ENCODE results near the gene GCNT4.

Gene GCNT4

GRCh38 chr5:75048457-75048953, 3.9 kb downstream of the GCNT4 start:
- Histone ChIP-seq H3K9ac (ENCODE audit: low read length) (no peak overlapping the region), H3K27me3 (ENCODE audit: control insufficient read depth, insufficient read depth, low read length) (no peaks in the 10 kb centered on the region), H3K4me1 (ENCODE audit: control insufficient read depth, insufficient read depth, low read length) (peaks cover 43% of the 10 kb centered on the region), H3K36me3 (ENCODE audit: control insufficient read depth, insufficient read depth, low read length) (no peaks in the 10 kb centered on the region), H3K4me3 (ENCODE audit: low read length) (no peak overlapping the region), H3K9me3 (ENCODE audit: control insufficient read depth, low read length) (no peaks in the 10 kb centered on the region)

- no peak overlapping the region for H3K4me3 ChIP-seq (ENCODE audit: low read length)
- no peaks in the 10 kb centered on the region for H3K9me3 ChIP-seq (ENCODE audit: control insufficient read depth, low read length)
- no peaks in the 10 kb centered on the region for H3K27me3 ChIP-seq (ENCODE audit: control insufficient read depth, insufficient read depth, low read length)
- H3K9ac ChIP-seq (ENCODE audit: low read length), result no peak overlapping the region
- peaks cover 43% of the 10 kb centered on the region for H3K4me1 ChIP-seq (ENCODE audit: control insufficient read depth, insufficient read depth, low read length)
- no peaks in the 10 kb centered on the region for H3K36me3 ChIP-seq (ENCODE audit: control insufficient read depth, insufficient read depth, low read length)
Observed at GRCh38 chr5:75047356-75047755, 5.0 kb downstream of the GCNT4 start.

GRCh38 chr5:75046366-75047142, 5.8 kb downstream of the GCNT4 start:
- Histone ChIP-seq H3K4me1 (ENCODE audit: control insufficient read depth, insufficient read depth, low read length) (peaks cover 41% of the 10 kb centered on the region), H3K9me3 (ENCODE audit: control insufficient read depth, low read length) (no peaks in the 10 kb centered on the region), H3K4me3 (ENCODE audit: low read length) (no peak overlapping the region), H3K9ac (ENCODE audit: low read length) (no peak overlapping the region), H3K27me3 (ENCODE audit: control insufficient read depth, insufficient read depth, low read length) (no peaks in the 10 kb centered on the region), H3K36me3 (ENCODE audit: control insufficient read depth, insufficient read depth, low read length) (no peaks in the 10 kb centered on the region)

- H3K4me1 ChIP-seq (ENCODE audit: control insufficient read depth, insufficient read depth, low read length), result peaks cover 27% of the 10 kb centered on the region
- no peaks in the 10 kb centered on the region for H3K36me3 ChIP-seq (ENCODE audit: control insufficient read depth, insufficient read depth, low read length)
- H3K4me3 ChIP-seq (ENCODE audit: low read length), result no peak overlapping the region
- H3K9me3 ChIP-seq (ENCODE audit: control insufficient read depth, low read length), result no peaks in the 10 kb centered on the region
- no peaks in the 10 kb centered on the region for H3K27me3 ChIP-seq (ENCODE audit: control insufficient read depth, insufficient read depth, low read length)
- no peak overlapping the region for H3K9ac ChIP-seq (ENCODE audit: low read length)
Observed at GRCh38 chr5:75045071-75045470, 7.3 kb downstream of the GCNT4 start.

GRCh38 chr5:75044406-75044805, 8.0 kb downstream of the GCNT4 start:
- Histone ChIP-seq H3K4me1 (ENCODE audit: control insufficient read depth, insufficient read depth, low read length) (peaks cover 20% of the 10 kb centered on the region), H3K9me3 (ENCODE audit: control insufficient read depth, low read length) (no peaks in the 10 kb centered on the region), H3K4me3 (ENCODE audit: low read length) (no peak overlapping the region), H3K27me3 (ENCODE audit: control insufficient read depth, insufficient read depth, low read length) (no peaks in the 10 kb centered on the region), H3K9ac (ENCODE audit: low read length) (no peak overlapping the region), H3K36me3 (ENCODE audit: control insufficient read depth, insufficient read depth, low read length) (no peaks in the 10 kb centered on the region)

GRCh38 chr5:75043633-75044264, 8.6 kb downstream of the GCNT4 start:
- Histone ChIP-seq H3K4me3 (ENCODE audit: low read length) (no peak overlapping the region), H3K36me3 (ENCODE audit: control insufficient read depth, insufficient read depth, low read length) (no peaks in the 10 kb centered on the region), H3K27me3 (ENCODE audit: control insufficient read depth, insufficient read depth, low read length) (no peaks in the 10 kb centered on the region), H3K9ac (ENCODE audit: low read length) (no peak overlapping the region), H3K4me1 (ENCODE audit: control insufficient read depth, insufficient read depth, low read length) (peaks cover 16% of the 10 kb centered on the region), H3K9me3 (ENCODE audit: control insufficient read depth, low read length) (no peaks in the 10 kb centered on the region)

- H3K9ac ChIP-seq (ENCODE audit: low read length), result no peak overlapping the region
- peaks cover 6% of the 10 kb centered on the region for H3K4me1 ChIP-seq (ENCODE audit: control insufficient read depth, insufficient read depth, low read length)
- H3K27me3 ChIP-seq (ENCODE audit: control insufficient read depth, insufficient read depth, low read length), result no peaks in the 10 kb centered on the region
- H3K4me3 ChIP-seq (ENCODE audit: low read length), result no peak overlapping the region
- no peaks in the 10 kb centered on the region for H3K36me3 ChIP-seq (ENCODE audit: control insufficient read depth, insufficient read depth, low read length)
- no peaks in the 10 kb centered on the region for H3K9me3 ChIP-seq (ENCODE audit: control insufficient read depth, low read length)
Observed at GRCh38 chr5:75042522-75042921, 9.8 kb downstream of the GCNT4 start.

GRCh38 chr5:75040973-75041372, 11.4 kb downstream of the GCNT4 start:
- H3K9me3 ChIP-seq (ENCODE audit: control insufficient read depth, low read length), result no peaks in the 10 kb centered on the region
- H3K36me3 ChIP-seq (ENCODE audit: control insufficient read depth, insufficient read depth, low read length), result no peaks in the 10 kb centered on the region
- peaks cover 15% of the 10 kb centered on the region for H3K4me1 ChIP-seq (ENCODE audit: control insufficient read depth, insufficient read depth, low read length)
- no peak overlapping the region for H3K4me3 ChIP-seq (ENCODE audit: low read length)
- no peaks in the 10 kb centered on the region for H3K27me3 ChIP-seq (ENCODE audit: control insufficient read depth, insufficient read depth, low read length)
- no peak overlapping the region for H3K9ac ChIP-seq (ENCODE audit: low read length)

GRCh38 chr5:75037106-75037505, 15.3 kb downstream of the GCNT4 start:
- Histone ChIP-seq H3K27me3 (ENCODE audit: control insufficient read depth, insufficient read depth, low read length) (no peaks in the 10 kb centered on the region), H3K9ac (ENCODE audit: low read length) (no peak overlapping the region), H3K4me1 (ENCODE audit: control insufficient read depth, insufficient read depth, low read length) (peaks cover 27% of the 10 kb centered on the region), H3K36me3 (ENCODE audit: control insufficient read depth, insufficient read depth, low read length) (no peaks in the 10 kb centered on the region), H3K4me3 (ENCODE audit: low read length) (no peak overlapping the region), H3K9me3 (ENCODE audit: control insufficient read depth, low read length) (no peaks in the 10 kb centered on the region)

GRCh38 chr5:75034137-75034739, 18.1 kb downstream of the GCNT4 start:
- Histone ChIP-seq H3K9ac (ENCODE audit: low read length) (no peak overlapping the region), H3K4me1 (ENCODE audit: control insufficient read depth, insufficient read depth, low read length) (peaks cover 27% of the 10 kb centered on the region), H3K27me3 (ENCODE audit: control insufficient read depth, insufficient read depth, low read length) (no peaks in the 10 kb centered on the region), H3K36me3 (ENCODE audit: control insufficient read depth, insufficient read depth, low read length) (no peaks in the 10 kb centered on the region), H3K4me3 (ENCODE audit: low read length) (no peak overlapping the region), H3K9me3 (ENCODE audit: control insufficient read depth, low read length) (no peaks in the 10 kb centered on the region)

- H3K36me3 ChIP-seq (ENCODE audit: control insufficient read depth, insufficient read depth, low read length), result no peaks in the 10 kb centered on the region
- H3K9ac ChIP-seq (ENCODE audit: low read length), result no peak overlapping the region
- H3K4me1 ChIP-seq (ENCODE audit: control insufficient read depth, insufficient read depth, low read length), result peaks cover 17% of the 10 kb centered on the region
- no peak overlapping the region for H3K4me3 ChIP-seq (ENCODE audit: low read length)
- no peaks in the 10 kb centered on the region for H3K9me3 ChIP-seq (ENCODE audit: control insufficient read depth, low read length)
- H3K27me3 ChIP-seq (ENCODE audit: control insufficient read depth, insufficient read depth, low read length), result no peaks in the 10 kb centered on the region
Observed at GRCh38 chr5:75031366-75031765, 21.0 kb downstream of the GCNT4 start.

GRCh38 chr5:75028090-75028489, 24.3 kb downstream of the GCNT4 start:
- H3K9ac ChIP-seq (ENCODE audit: low read length), result no peak overlapping the region
- no peaks in the 10 kb centered on the region for H3K9me3 ChIP-seq (ENCODE audit: control insufficient read depth, low read length)
- H3K4me1 ChIP-seq (ENCODE audit: control insufficient read depth, insufficient read depth, low read length), result peaks cover 6% of the 10 kb centered on the region
- H3K36me3 ChIP-seq (ENCODE audit: control insufficient read depth, insufficient read depth, low read length), result no peaks in the 10 kb centered on the region
- H3K4me3 ChIP-seq (ENCODE audit: low read length), result no peak overlapping the region
- H3K27me3 ChIP-seq (ENCODE audit: control insufficient read depth, insufficient read depth, low read length), result no peaks in the 10 kb centered on the region

Data from mucosa of stomach (tissue), 1 donor.